IMR-90 (cell line): ENCODE results near the gene MRPL43. TPM values are rescaled to one million over a fixed set of nuclear protein-coding genes. Genes with fewer than 3 reads are reported as not detected.

Experiments used
- ATAC-seq: fragments of 200-7000 bp; cut with Tn5 transposase; 2 replicates; pipeline ENCODE4 v1.9.1; 2020; ENCODE audit warnings: low read depth, mild to moderate bottlenecking, moderate library complexity
- BruUV-seq: library from RNA; stranded (reverse); fragments of 400-500 nt; replicated peaks from 2 replicates; lab custom pipeline; 2021; lab: Mats Ljungman, UMichigan
- CTCF ChIA-PET: fragments of 300-600 bp; formaldehyde crosslinking; extraction: SDS; loops from one replicate; lab custom pipeline; 2021; ENCODE audit warnings: antibody characterized with exemption; lab: Yijun Ruan, JAX
- POLR2A ChIA-PET: fragments of 300-600 bp; sonication (Branson Sonifier 250); formaldehyde crosslinking; loops from one replicate; lab custom pipeline; 2022; ENCODE audit warnings: antibody characterized with exemption; ENCODE audit not compliant: unreplicated experiment; lab: Charles Lee
- DNase-seq: peaks from one replicate; pipeline ENCODE4 v3.0.0; 2013
- H2AFZ ChIP-seq: replicated peaks from 2 replicates; pipeline ENCODE3; 2013; ENCODE audit warnings: low read length, mild to moderate bottlenecking; ENCODE audit not compliant: poor library complexity
- H2AK5ac ChIP-seq: 2 replicates; pipeline ENCODE4 v1.6.1; 2013; ENCODE audit warnings: low read depth, low read length, inconsistent platforms
- H2AK9ac ChIP-seq: replicated peaks from 2 replicates; pipeline ENCODE3; 2013; ENCODE audit warnings: mild to moderate bottlenecking, low read depth, low read length, moderate library complexity; ENCODE audit not compliant: poor library complexity
- H2BK120ac ChIP-seq: 2 replicates; pipeline ENCODE4 v1.6.1; 2013; ENCODE audit warnings: low read depth, low read length, inconsistent platforms
- H2BK15ac ChIP-seq: 3 replicates; pipeline ENCODE4 v1.6.1; 2013; ENCODE audit warnings: low read depth, low read length, inconsistent platforms
- H2BK20ac ChIP-seq: 2 replicates; pipeline ENCODE4 v1.6.1; 2013; ENCODE audit warnings: low read depth, mild to moderate bottlenecking, inconsistent platforms, low read length, moderate library complexity
- H2BK5ac ChIP-seq: 2 replicates; pipeline ENCODE4 v1.6.1; 2013; ENCODE audit warnings: mild to moderate bottlenecking, low read depth, low read length, inconsistent platforms; ENCODE audit not compliant: poor library complexity, severe bottlenecking
- H3K14ac ChIP-seq: replicated peaks from 2 replicates; pipeline ENCODE4 v1.6.1; 2013; ENCODE audit warnings: low read depth, low read length, inconsistent platforms
- H3K18ac ChIP-seq: 2 replicates; pipeline ENCODE4 v1.6.1; 2013; ENCODE audit warnings: low read depth, low read length, control low read depth
- H3K23ac ChIP-seq: 2 replicates; pipeline ENCODE4 v1.6.1; 2013; ENCODE audit warnings: low read depth, low read length, inconsistent platforms
- H3K27ac ChIP-seq: 2 replicates; pipeline ENCODE4 v1.5.1; 2013; ENCODE audit warnings: mild to moderate bottlenecking, control low read depth, low read length; ENCODE audit not compliant: insufficient read depth
- H3K27me3 ChIP-seq: 2 replicates; pipeline ENCODE4 v1.6.1; 2013; ENCODE audit warnings: low read length; ENCODE audit not compliant: control insufficient read depth, insufficient read depth
- H3K36me3 ChIP-seq: 2 replicates; pipeline ENCODE4 v1.6.1; 2013; ENCODE audit warnings: low read length, mixed read lengths; ENCODE audit not compliant: control insufficient read depth, insufficient read depth
- H3K4ac ChIP-seq: 2 replicates; pipeline ENCODE4 v1.6.1; 2013; ENCODE audit warnings: low read depth, low read length, inconsistent platforms
- H3K4me1 ChIP-seq: 2 replicates; pipeline ENCODE4 v1.6.1; 2013; ENCODE audit warnings: low read length, mixed read lengths; ENCODE audit not compliant: control insufficient read depth, insufficient read depth
- H3K4me2 ChIP-seq: 2 replicates; pipeline ENCODE4 v1.6.1; 2013; ENCODE audit warnings: low read depth, mild to moderate bottlenecking, control low read depth, low read length, moderate library complexity
- H3K4me3 ChIP-seq: 2 replicates; pipeline ENCODE4 v1.5.1; 2013; ENCODE audit warnings: low read depth, mild to moderate bottlenecking, control low read depth, low read length, moderate library complexity; ENCODE audit not compliant: insufficient read depth
- H3K56ac ChIP-seq: 2 replicates; pipeline ENCODE4 v1.6.1; 2013; ENCODE audit warnings: low read length, inconsistent platforms; ENCODE audit not compliant: insufficient read depth; ENCODE audit errors: extremely low read depth
- H3K79me1 ChIP-seq, 2 experiments: 2 replicates each; pipeline ENCODE4 v1.6.1; 2013; ENCODE audit warnings: low read length in 2 of 2, inconsistent platforms in 1 of 2, low read depth in 1 of 2
- H3K9ac ChIP-seq: 2 replicates; pipeline ENCODE4 v1.6.1; 2013; ENCODE audit warnings: low read depth, low read length, control low read depth
- H3K9me1 ChIP-seq: 2 replicates; pipeline ENCODE4 v1.6.1; 2013; ENCODE audit warnings: low read length, inconsistent platforms; ENCODE audit not compliant: insufficient read depth
- H3K9me3 ChIP-seq: 2 replicates; pipeline ENCODE4 v1.6.1; 2013; ENCODE audit warnings: low read length; ENCODE audit not compliant: control insufficient read depth, insufficient read depth
- H4K20me1 ChIP-seq: 2 replicates; pipeline ENCODE4 v1.6.1; 2013; ENCODE audit warnings: low read length, inconsistent platforms; ENCODE audit not compliant: insufficient read depth
- H4K5ac ChIP-seq: 2 replicates; pipeline ENCODE4 v1.6.1; 2013; ENCODE audit warnings: mild to moderate bottlenecking, low read depth, low read length, control low read depth
- H4K8ac ChIP-seq, 2 experiments: 2 replicates each; pipeline ENCODE4 v1.6.1; 2013; ENCODE audit warnings: low read depth in 2 of 2, low read length in 2 of 2, control low read depth in 1 of 2, inconsistent platforms in 1 of 2
- H4K91ac ChIP-seq: 2 replicates; pipeline ENCODE4 v1.6.1; 2013; ENCODE audit warnings: low read depth, low read length, inconsistent platforms; ENCODE audit not compliant: insufficient read depth
- BHLHE40 ChIP-seq: fragments of 150-350 bp; IDR thresholded peaks from 2 replicates; pipeline ENCODE4 v1.6.1; 2016; ENCODE audit warnings: mild to moderate bottlenecking, low read depth, low read length
- WGBS, 2 experiments: methylation state at CpG; one replicate each; pipeline versions ENCODE4 v1.1.5 to v1.1.7; 2013; ENCODE audit warnings: missing lambda C conversion rate in 2 of 2; ENCODE audit not compliant: insufficient read length in 1 of 2; ENCODE audit errors: extremely low coverage in 2 of 2; 5-methylcytosine and 5-hydroxymethylcytosine counted together
- dilution Hi-C: fragments of 300-500 bp; cut with HindIII; formaldehyde crosslinking; loops from one replicate; pipeline ENCODE4 v1.14.3; 2018; ENCODE audit warnings: low sequenced_read_pairs; ENCODE audit not compliant: unreplicated experiment
- in situ Hi-C: fragments of 300-500 bp; cut with MboI; formaldehyde crosslinking; loops from 3 replicates; pipeline ENCODE4 v1.14.3; 2019; ENCODE audit warnings: low sequenced_read_pairs, inconsistent platforms, mixed read lengths
- intact Hi-C: fragments of 100-400 bp; cut with micrococcal nuclease; formaldehyde crosslinking; loops from 2 replicates; pipeline ENCODE4 v1.10.0; 2022
- polyA plus RNA-seq, 3 experiments: library from polyadenylated mRNA; depleted of rRNA; stranded (reverse); fragments of >200 nt; gene quantifications; 2 replicates each; pipeline ENCODE4 v1.2.3, GENCODE V29; 2012; ENCODE audit warnings: low replicate concordance in 1 of 3
- total RNA-seq: library from RNA; depleted of rRNA; stranded (reverse); fragments of >200 nt; gene quantifications from 2 replicates; pipeline ENCODE4 v1.2.3, GENCODE V29; 2012

Gene MRPL43
- total and polyA plus RNA-seq, 2 of the 4 experiments (the other 2 are of a cell fraction) = 61.3 to 142 TPM

DNA sequence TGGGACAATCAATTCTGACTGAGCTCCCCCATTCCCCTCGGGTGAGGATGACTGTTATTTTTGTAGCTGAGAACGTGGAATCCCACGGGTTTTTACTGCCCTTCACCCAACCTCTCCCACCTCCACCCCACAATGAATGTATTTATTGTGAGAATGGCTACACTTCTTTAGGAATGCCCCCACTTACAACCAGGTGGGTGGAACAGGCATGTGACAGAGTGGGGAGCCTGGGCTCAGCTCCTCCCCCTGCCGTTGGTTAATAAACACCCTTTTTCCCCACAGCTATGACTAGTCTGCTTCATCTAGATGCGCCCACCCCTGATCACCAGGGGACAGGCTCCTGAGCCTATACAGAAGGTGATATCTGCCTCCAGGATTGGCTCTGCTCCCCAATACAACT lies 2.0 kb downstream of the MRPL43 start:
- no peak overlapping the region for H3K56ac ChIP-seq
- H3K18ac ChIP-seq = no peak overlapping the region
- no TSS peak for BruUV-seq
- no CpG with 5 or more reads among the region's 5 CpGs for WGBS, 2 experiments
- no peak for TF ChIP-seq BHLHE40
- no peak overlapping the region for H2AK9ac ChIP-seq
- no peak overlapping the region for H3K14ac ChIP-seq
- peaks cover 49 to 59% of the 10 kb centered on the region in 2 experiments for H3K79me1 ChIP-seq
- H2BK15ac ChIP-seq = no peak overlapping the region
- H3K4me3 ChIP-seq = no peak overlapping the region
- H3K9ac ChIP-seq = no peak overlapping the region
- H3K4ac ChIP-seq = no peak overlapping the region
- peaks cover 8% of the 10 kb centered on the region; the same call in 1 of the 2 replicates for H3K4me1 ChIP-seq
- no peak for DNase-seq
- dilution Hi-C loops (no loop called here), intact Hi-C loops (no loop called here), in situ Hi-C loops (no loop called here)
- no peak overlapping the region for H4K91ac ChIP-seq
- POLR2A ChIA-PET = no interaction called here
- H2AFZ ChIP-seq = no peak overlapping the region
- no peak overlapping the region for H3K27ac ChIP-seq
- H4K20me1 ChIP-seq = 0 out of 2 replicates have a peak, but pooled peaks cover 3% of the 10 kb centered on the region
- H3K9me3 ChIP-seq = no peaks in the 10 kb centered on the region
- H3K27me3 ChIP-seq = no peaks in the 10 kb centered on the region
- no peak overlapping the region for H4K8ac ChIP-seq
- H2BK5ac ChIP-seq = no peak overlapping the region
- no peak overlapping the region for H3K23ac ChIP-seq
- CTCF ChIA-PET = no interaction called here
- no peak overlapping the region for H4K5ac ChIP-seq
- H3K9me1 ChIP-seq = peaks cover 12% of the 10 kb centered on the region
- no peak overlapping the region for H2BK20ac ChIP-seq
- no peak overlapping the region for H3K4me2 ChIP-seq
- no peak overlapping the region for H2AK5ac ChIP-seq
- no peak overlapping the region for H2BK120ac ChIP-seq
- peaks cover 28% of the 10 kb centered on the region for H3K36me3 ChIP-seq
- no peak for ATAC-seq
